ENCODE results near the gene SIM1.

The SIM1 gene

GRCh38 chr6:100469101-100469859 lies 4.6 kb upstream of the SIM1 start:
- DNase-seq, result no peak

- DNase-seq, result no peak
Measured at GRCh38 chr6:100468016-100468622, 3.4 kb upstream of the SIM1 start.

GRCh38 chr6:100467129-100468015 lies 2.7 kb upstream of the SIM1 start:
- no peak for DNase-seq

GRCh38 chr6:100466410-100467128 lies 1.8 kb upstream of the SIM1 start:
- no peak for DNase-seq

GRCh38 chr6:100465701-100466409 lies 1.1 kb upstream of the SIM1 start:
- DNase-seq, result no peak

GRCh38 chr6:100464162-100464851 lies 414 bp downstream of the SIM1 start:
- DNase-seq, result no peak

GRCh38 chr6:100463630-100464161 lies 1.0 kb downstream of the SIM1 start:
- DNase-seq, result no peak

GRCh38 chr6:100462706-100463629 lies 1.8 kb downstream of the SIM1 start:
- no peak for DNase-seq

- DNase-seq, result no peak
Measured at GRCh38 chr6:100461917-100462705, 2.6 kb downstream of the SIM1 start.

- peak; percentile 38 for DNase-seq
Measured at GRCh38 chr6:100461278-100461916, 3.3 kb downstream of the SIM1 start.

GRCh38 chr6:100460650-100461204 lies 4.0 kb downstream of the SIM1 start:
- no peak for DNase-seq

GRCh38 chr6:100459592-100460184 lies 5.0 kb downstream of the SIM1 start:
- DNase-seq, result no peak

GRCh38 chr6:100458841-100459591 lies 5.7 kb downstream of the SIM1 start:
- DNase-seq, result no peak

GRCh38 chr6:100457311-100457990 lies 7.3 kb downstream of the SIM1 start:
- no peak for DNase-seq

GRCh38 chr6:100456908-100457235 lies 7.8 kb downstream of the SIM1 start:
- no peak for DNase-seq

- no peak for DNase-seq
Measured at GRCh38 chr6:100456141-100456907, 8.4 kb downstream of the SIM1 start.

Data from NCI-H1092 (cell line).